WTC11 (cell line): ENCODE results near the gene CYP27B1. TPM values are rescaled to one million over a fixed set of nuclear protein-coding genes. Genes with fewer than 3 reads are reported as not detected.

Experiments used
- ATAC-seq: fragments of 200-7000 bp; cut with Tn5 transposase; 2 replicates; pipeline ENCODE4 v1.10.0; 2021; ENCODE audit warnings: mild to moderate bottlenecking, moderate library complexity
- CTCF ChIA-PET: fragments of 300-600 bp; sonication (Branson Sonifier 250); formaldehyde crosslinking; loops from one replicate; lab custom pipeline; 2021; ENCODE audit warnings: antibody characterized with exemption; lab: Charles Lee
- POLR2A ChIA-PET: fragments of 350-600 bp; sonication (Branson Sonifier 250); formaldehyde crosslinking; loops from one replicate; lab custom pipeline; 2021; ENCODE audit warnings: antibody characterized with exemption; lab: Charles Lee
- DNase-seq: peaks from one replicate; pipeline ENCODE4 v3.0.0; 2021; ENCODE audit warnings: low spot score
- H3K27ac Mint-ChIP-seq: 2 replicates; pipeline ENCODE4 v1.8.0; 2021; ENCODE audit warnings: mixed read lengths
- H3K27me3 Mint-ChIP-seq: 2 replicates; pipeline ENCODE4 v1.8.0; 2021; ENCODE audit warnings: low read depth, mild to moderate bottlenecking, moderate library complexity, mixed read lengths
- H3K36me3 Mint-ChIP-seq: 2 replicates; pipeline ENCODE4 v1.8.0; 2021; ENCODE audit warnings: mixed read lengths
- H3K4me1 Mint-ChIP-seq: 2 replicates; pipeline ENCODE4 v1.8.0; 2022; ENCODE audit warnings: mixed read lengths
- H3K4me3 Mint-ChIP-seq: 2 replicates; pipeline ENCODE4 v1.8.0; 2021; ENCODE audit warnings: mild to moderate bottlenecking, moderate library complexity, mixed read lengths
- H3K9me3 Mint-ChIP-seq: 2 replicates; pipeline ENCODE4 v1.8.0; 2021; ENCODE audit warnings: mixed read lengths
- E2F4 ChIP-seq: sonication (generic); formaldehyde crosslinking; IDR thresholded peaks from 2 replicates; pipeline ENCODE4 v1.8.1; 2022; ENCODE audit warnings: low read depth, mild to moderate bottlenecking, moderate library complexity, missing genetic modification reagents, borderline replicate concordance
- ESRRA ChIP-seq: sonication (generic); formaldehyde crosslinking; IDR thresholded peaks from 2 replicates; pipeline ENCODE4 v1.8.1; 2022; ENCODE audit warnings: mild to moderate bottlenecking, missing genetic modification reagents, borderline replicate concordance
- ETV6 ChIP-seq: sonication (generic); formaldehyde crosslinking; IDR thresholded peaks from 2 replicates; pipeline ENCODE4 v1.8.1; 2022; ENCODE audit warnings: mild to moderate bottlenecking, missing genetic modification reagents
- FOXK1 ChIP-seq: sonication (generic); formaldehyde crosslinking; IDR thresholded peaks from 2 replicates; pipeline ENCODE4 v1.8.0; 2022; ENCODE audit warnings: mild to moderate bottlenecking, moderate library complexity, missing genetic modification reagents
- IRF1 ChIP-seq: sonication (generic); formaldehyde crosslinking; IDR thresholded peaks from 2 replicates; pipeline ENCODE4 v1.8.0; 2023; ENCODE audit warnings: missing genetic modification reagents
- KAT7 ChIP-seq: sonication (generic); formaldehyde crosslinking; IDR thresholded peaks from 2 replicates; pipeline ENCODE4 v1.8.1; 2023; ENCODE audit warnings: missing genetic modification reagents, mild to moderate bottlenecking, borderline replicate concordance
- NFYB ChIP-seq: sonication (generic); formaldehyde crosslinking; conservative IDR thresholded peaks from 2 replicates; pipeline ENCODE4 v1.8.0; 2022; ENCODE audit warnings: low read depth, missing genetic modification reagents
- OVOL2 ChIP-seq: fragments of 250-450 bp; sonication (Bioruptor Pico); IDR thresholded peaks from 2 replicates; pipeline ENCODE4 v1.9.0; 2021; ENCODE audit warnings: mild to moderate bottlenecking, borderline replicate concordance
- SMAD4 ChIP-seq: sonication (generic); formaldehyde crosslinking; IDR thresholded peaks from 2 replicates; pipeline ENCODE4 v1.8.0; 2022; ENCODE audit warnings: mild to moderate bottlenecking, missing genetic modification reagents
- TEAD1 ChIP-seq: sonication (generic); formaldehyde crosslinking; IDR thresholded peaks from 2 replicates; pipeline ENCODE4 v1.8.0; 2022; ENCODE audit warnings: mild to moderate bottlenecking, missing genetic modification reagents
- ZNF317 ChIP-seq: sonication (generic); formaldehyde crosslinking; IDR thresholded peaks from 2 replicates; pipeline ENCODE4 v1.8.1; 2023; ENCODE audit warnings: low read depth, mild to moderate bottlenecking, moderate library complexity, missing genetic modification reagents, borderline replicate concordance
- ZNF532 ChIP-seq: fragments of 250-450 bp; sonication (Bioruptor Pico); IDR thresholded peaks from 2 replicates; pipeline ENCODE4 v1.9.0; 2021; ENCODE audit warnings: mild to moderate bottlenecking, borderline replicate concordance
- total RNA-seq: library from RNA; stranded (reverse); gene quantifications from 3 replicates; pipeline ENCODE4 v1.2.3, GENCODE V29; 2021
- TF ChIP-seq, protein P1 (sequence below): fragments of 250-450 bp; sonication (Bioruptor Pico); IDR thresholded peaks from 2 replicates; pipeline ENCODE4 v2.1.2; 2022; ENCODE audit warnings: mild to moderate bottlenecking, moderate library complexity
- TF ChIP-seq, protein P2 (sequence below): sonication (generic); formaldehyde crosslinking; IDR thresholded peaks from 2 replicates; pipeline ENCODE4 v1.8.0; 2023; ENCODE audit warnings: mild to moderate bottlenecking, missing genetic modification reagents
- TF ChIP-seq, protein P3 (sequence below): fragments of 250-450 bp; sonication (Bioruptor Pico); IDR thresholded peaks from 2 replicates; pipeline ENCODE4 v1.9.0; 2021; ENCODE audit warnings: mild to moderate bottlenecking

CYP27B1 gene
- total RNA-seq, 1 experiment from 2014 or later = 2.1 TPM

GRCh38 chr12:57781801-57782200 lies 14.9 kb upstream of the CYP27B1 start:
- ATAC-seq = no peak
- H3K36me3 Mint-ChIP-seq = peaks cover 18% of the 10 kb centered on the region
- H3K27me3 Mint-ChIP-seq = no peaks in the 10 kb centered on the region
- DNase-seq = no peak
- H3K4me1 Mint-ChIP-seq = peaks cover 4% of the 10 kb centered on the region; the same call in 1 of the 2 replicates
- TF ChIP-seq ZNF317 (CRISPR knock-in tag) = no peak
- TF ChIP-seq ETV6 (CRISPR knock-in tag) = no peak
- no peak for TF ChIP-seq SMAD4 (CRISPR knock-in tag)
- TF ChIP-seq ZNF532 (CRISPR knock-in tag) = no peak
- TF ChIP-seq, protein P1, sequence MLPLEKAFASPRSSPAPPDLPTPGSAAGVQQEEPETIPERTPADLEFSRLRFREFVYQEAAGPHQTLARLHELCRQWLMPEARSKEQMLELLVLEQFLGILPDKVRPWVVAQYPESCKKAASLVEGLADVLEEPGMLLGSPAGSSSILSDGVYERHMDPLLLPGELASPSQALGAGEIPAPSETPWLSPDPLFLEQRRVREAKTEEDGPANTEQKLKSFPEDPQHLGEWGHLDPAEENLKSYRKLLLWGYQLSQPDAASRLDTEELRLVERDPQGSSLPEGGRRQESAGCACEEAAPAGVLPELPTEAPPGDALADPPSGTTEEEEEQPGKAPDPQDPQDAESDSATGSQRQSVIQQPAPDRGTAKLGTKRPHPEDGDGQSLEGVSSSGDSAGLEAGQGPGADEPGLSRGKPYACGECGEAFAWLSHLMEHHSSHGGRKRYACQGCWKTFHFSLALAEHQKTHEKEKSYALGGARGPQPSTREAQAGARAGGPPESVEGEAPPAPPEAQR (CRISPR knock-in tag) = no peak
- no peak for TF ChIP-seq TEAD1
- no peak for TF ChIP-seq NFYB (CRISPR knock-in tag)
- TF ChIP-seq OVOL2 (CRISPR knock-in tag) = no peak
- TF ChIP-seq, protein P2, sequence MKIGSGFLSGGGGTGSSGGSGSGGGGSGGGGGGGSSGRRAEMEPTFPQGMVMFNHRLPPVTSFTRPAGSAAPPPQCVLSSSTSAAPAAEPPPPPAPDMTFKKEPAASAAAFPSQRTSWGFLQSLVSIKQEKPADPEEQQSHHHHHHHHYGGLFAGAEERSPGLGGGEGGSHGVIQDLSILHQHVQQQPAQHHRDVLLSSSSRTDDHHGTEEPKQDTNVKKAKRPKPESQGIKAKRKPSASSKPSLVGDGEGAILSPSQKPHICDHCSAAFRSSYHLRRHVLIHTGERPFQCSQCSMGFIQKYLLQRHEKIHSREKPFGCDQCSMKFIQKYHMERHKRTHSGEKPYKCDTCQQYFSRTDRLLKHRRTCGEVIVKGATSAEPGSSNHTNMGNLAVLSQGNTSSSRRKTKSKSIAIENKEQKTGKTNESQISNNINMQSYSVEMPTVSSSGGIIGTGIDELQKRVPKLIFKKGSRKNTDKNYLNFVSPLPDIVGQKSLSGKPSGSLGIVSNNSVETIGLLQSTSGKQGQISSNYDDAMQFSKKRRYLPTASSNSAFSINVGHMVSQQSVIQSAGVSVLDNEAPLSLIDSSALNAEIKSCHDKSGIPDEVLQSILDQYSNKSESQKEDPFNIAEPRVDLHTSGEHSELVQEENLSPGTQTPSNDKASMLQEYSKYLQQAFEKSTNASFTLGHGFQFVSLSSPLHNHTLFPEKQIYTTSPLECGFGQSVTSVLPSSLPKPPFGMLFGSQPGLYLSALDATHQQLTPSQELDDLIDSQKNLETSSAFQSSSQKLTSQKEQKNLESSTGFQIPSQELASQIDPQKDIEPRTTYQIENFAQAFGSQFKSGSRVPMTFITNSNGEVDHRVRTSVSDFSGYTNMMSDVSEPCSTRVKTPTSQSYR (CRISPR knock-in tag) = no peak
- no peak for TF ChIP-seq KAT7 (CRISPR knock-in tag)
- no peak for TF ChIP-seq IRF1 (CRISPR knock-in tag)
- no peak for TF ChIP-seq ESRRA
- TF ChIP-seq, all 79 proteins: peak for 0
- Mint-ChIP-seq H3K4me3 (no peak overlapping the region), H3K27ac (no peak overlapping the region), H3K9me3 (no peaks in the 10 kb centered on the region)
- ChIA-PET CTCF (interaction anchor here (0.8 to 2.8 kb wide), 4 partner anchors 10 to 1221 kb away, joined by 3 to 17 read pairs (median 3); partner anchors contain the start of genes EEF1AKMT3 and METTL1), POLR2A (no interaction called here)

- Mint-ChIP-seq H3K4me1 (peaks cover 4% of the 10 kb centered on the region; the same call in 1 of the 2 replicates), H3K36me3 (peaks cover 13% of the 10 kb centered on the region), H3K4me3 (no peak overlapping the region), H3K27ac (no peak overlapping the region), H3K27me3 (no peaks in the 10 kb centered on the region), H3K9me3 (no peaks in the 10 kb centered on the region)
- DNase-seq = no peak
- ChIA-PET CTCF (interaction anchor here (0.8 to 2.8 kb wide), 5 partner anchors 9 to 1221 kb away, joined by 3 to 17 read pairs (median 3); partner anchors contain the start of genes EEF1AKMT3 and METTL1), POLR2A (no interaction called here)
- no peak for ATAC-seq
- TF ChIP-seq E2F4 (CRISPR knock-in tag) (no peak), ZNF317 (CRISPR knock-in tag) (no peak), FOXK1 (CRISPR knock-in tag) (no peak)
- TF ChIP-seq, protein P3, sequence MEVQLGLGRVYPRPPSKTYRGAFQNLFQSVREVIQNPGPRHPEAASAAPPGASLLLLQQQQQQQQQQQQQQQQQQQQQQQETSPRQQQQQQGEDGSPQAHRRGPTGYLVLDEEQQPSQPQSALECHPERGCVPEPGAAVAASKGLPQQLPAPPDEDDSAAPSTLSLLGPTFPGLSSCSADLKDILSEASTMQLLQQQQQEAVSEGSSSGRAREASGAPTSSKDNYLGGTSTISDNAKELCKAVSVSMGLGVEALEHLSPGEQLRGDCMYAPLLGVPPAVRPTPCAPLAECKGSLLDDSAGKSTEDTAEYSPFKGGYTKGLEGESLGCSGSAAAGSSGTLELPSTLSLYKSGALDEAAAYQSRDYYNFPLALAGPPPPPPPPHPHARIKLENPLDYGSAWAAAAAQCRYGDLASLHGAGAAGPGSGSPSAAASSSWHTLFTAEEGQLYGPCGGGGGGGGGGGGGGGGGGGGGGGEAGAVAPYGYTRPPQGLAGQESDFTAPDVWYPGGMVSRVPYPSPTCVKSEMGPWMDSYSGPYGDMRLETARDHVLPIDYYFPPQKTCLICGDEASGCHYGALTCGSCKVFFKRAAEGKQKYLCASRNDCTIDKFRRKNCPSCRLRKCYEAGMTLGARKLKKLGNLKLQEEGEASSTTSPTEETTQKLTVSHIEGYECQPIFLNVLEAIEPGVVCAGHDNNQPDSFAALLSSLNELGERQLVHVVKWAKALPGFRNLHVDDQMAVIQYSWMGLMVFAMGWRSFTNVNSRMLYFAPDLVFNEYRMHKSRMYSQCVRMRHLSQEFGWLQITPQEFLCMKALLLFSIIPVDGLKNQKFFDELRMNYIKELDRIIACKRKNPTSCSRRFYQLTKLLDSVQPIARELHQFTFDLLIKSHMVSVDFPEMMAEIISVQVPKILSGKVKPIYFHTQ (CRISPR knock-in tag) = no peak
Measured at GRCh38 chr12:57781244-57781643, 14.4 kb upstream of the CYP27B1 start.
